Mesendoderm (in vitro differentiated cells): ENCODE results near the gene GADL1.

Experiments used
- DNase-seq: peaks from one replicate; pipeline ENCODE4 v3.0.0; 2013
- H2AK5ac ChIP-seq: 2 replicates; pipeline ENCODE4 v1.6.1; 2013; ENCODE audit warnings: low read length, inconsistent platforms
- H2BK120ac ChIP-seq: 2 replicates; pipeline ENCODE4 v1.6.1; 2013; ENCODE audit warnings: low read depth, mild to moderate bottlenecking, low read length, moderate library complexity, mixed read lengths
- H2BK15ac ChIP-seq: replicated peaks from 2 replicates; pipeline ENCODE4 v1.6.1; 2013; ENCODE audit warnings: low read depth, mild to moderate bottlenecking, moderate library complexity
- H2BK5ac ChIP-seq: 2 replicates; pipeline ENCODE4 v1.6.1; 2013; ENCODE audit warnings: low read length, inconsistent platforms
- H3K18ac ChIP-seq: 2 replicates; pipeline ENCODE4 v1.6.1; 2013; ENCODE audit warnings: mild to moderate bottlenecking, low read length, mixed read lengths
- H3K23ac ChIP-seq: one replicate; pipeline ENCODE4 v1.6.1; 2013; ENCODE audit warnings: low read length
- H3K27ac ChIP-seq: 2 replicates; pipeline ENCODE4 v1.5.1; 2013; ENCODE audit warnings: low read depth, mild to moderate bottlenecking, inconsistent platforms, low read length, moderate library complexity
- H3K27me3 ChIP-seq: 2 replicates; pipeline ENCODE4 v1.6.1; 2013; ENCODE audit warnings: low read length, control low read depth, mild to moderate bottlenecking, inconsistent platforms; ENCODE audit not compliant: insufficient read depth, poor library complexity
- H3K36me3 ChIP-seq: 2 replicates; pipeline ENCODE4 v1.6.1; 2013; ENCODE audit warnings: low read length, inconsistent platforms; ENCODE audit not compliant: control insufficient read depth, insufficient read depth
- H3K4ac ChIP-seq: one replicate; pipeline ENCODE4 v1.6.1; 2013; ENCODE audit warnings: low read depth, mild to moderate bottlenecking, low read length, moderate library complexity
- H3K4me1 ChIP-seq: 2 replicates; pipeline ENCODE4 v1.6.1; 2013; ENCODE audit warnings: low read depth, low read length, inconsistent platforms; ENCODE audit not compliant: control insufficient read depth
- H3K4me2 ChIP-seq: 2 replicates; pipeline ENCODE4 v1.6.1; 2013; ENCODE audit warnings: low read length
- H3K4me3 ChIP-seq: 2 replicates; pipeline ENCODE4 v1.5.1; 2013; ENCODE audit warnings: mild to moderate bottlenecking, low read length
- H3K56ac ChIP-seq: one replicate; pipeline ENCODE4 v1.6.1; 2013; ENCODE audit warnings: low read length
- H3K79me1 ChIP-seq: 2 replicates; pipeline ENCODE4 v1.6.1; 2013; ENCODE audit warnings: low read length, inconsistent platforms
- H3K79me2 ChIP-seq: 2 replicates; pipeline ENCODE4 v1.6.1; 2013; ENCODE audit warnings: mild to moderate bottlenecking, low read length; ENCODE audit not compliant: control insufficient read depth, insufficient read depth
- H3K9ac ChIP-seq: 2 replicates; pipeline ENCODE4 v1.6.1; 2013; ENCODE audit warnings: low read length, inconsistent platforms
- H4K5ac ChIP-seq: one replicate; pipeline ENCODE4 v1.6.1; 2013; ENCODE audit warnings: low read length
- H4K8ac ChIP-seq: one replicate; pipeline ENCODE4 v1.6.1; 2013; ENCODE audit warnings: low read depth, mild to moderate bottlenecking, control low read depth, low read length, moderate library complexity
- WGBS: extraction: QIAGEN DNeasy Blood & Tissue Kit; methylation state at CpG from one replicate; pipeline ENCODE4 v1.1.7; 2013; ENCODE audit warnings: low lambda C conversion rate, missing lambda C conversion rate; ENCODE audit not compliant: insufficient coverage; ENCODE audit errors: extremely low coverage; 5-methylcytosine and 5-hydroxymethylcytosine counted together

GADL1 gene

DNA sequence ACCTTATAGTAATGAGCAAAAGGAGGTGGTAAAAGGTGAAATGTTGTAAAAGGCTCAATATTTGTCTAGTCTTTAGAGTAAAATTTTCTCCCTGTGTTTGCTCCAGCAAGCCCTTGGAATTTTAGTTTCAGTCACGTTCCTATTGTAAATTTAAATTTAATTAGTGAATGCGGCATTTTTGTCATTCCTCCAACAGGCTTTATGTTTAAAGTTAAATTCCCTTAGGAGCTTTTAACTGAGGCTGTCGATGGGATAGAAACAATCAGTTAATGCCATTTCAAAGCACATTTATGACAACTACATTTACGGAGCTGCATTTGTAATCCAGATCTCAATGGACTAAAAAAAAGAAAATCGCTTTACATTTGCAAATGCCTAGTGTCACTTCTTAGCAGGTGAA lies 868 bp upstream of the GADL1 start:
- H3K79me1 ChIP-seq = no peaks in the 10 kb centered on the region
- no peak overlapping the region for H3K27ac ChIP-seq
- H3K9ac ChIP-seq = no peak overlapping the region
- no peak overlapping the region for H3K4ac ChIP-seq
- no peaks in the 10 kb centered on the region for H3K79me2 ChIP-seq
- H2BK5ac ChIP-seq = no peak overlapping the region
- no peak overlapping the region for H2BK15ac ChIP-seq
- no peak overlapping the region for H3K18ac ChIP-seq
- no peak overlapping the region for H3K4me3 ChIP-seq
- H3K4me2 ChIP-seq = no peak overlapping the region
- no CpG with 5 or more reads among the region's 5 CpGs for WGBS
- H3K4me1 ChIP-seq = no peaks in the 10 kb centered on the region
- no peak overlapping the region for H3K23ac ChIP-seq
- no peaks in the 10 kb centered on the region for H3K36me3 ChIP-seq
- no peak overlapping the region for H3K56ac ChIP-seq
- peaks cover 12% of the 10 kb centered on the region for H3K27me3 ChIP-seq
- no peak overlapping the region for H4K8ac ChIP-seq
- no peak overlapping the region for H2AK5ac ChIP-seq
- no peak for DNase-seq
- no peak overlapping the region for H4K5ac ChIP-seq
- H2BK120ac ChIP-seq = no peak overlapping the region

DNA sequence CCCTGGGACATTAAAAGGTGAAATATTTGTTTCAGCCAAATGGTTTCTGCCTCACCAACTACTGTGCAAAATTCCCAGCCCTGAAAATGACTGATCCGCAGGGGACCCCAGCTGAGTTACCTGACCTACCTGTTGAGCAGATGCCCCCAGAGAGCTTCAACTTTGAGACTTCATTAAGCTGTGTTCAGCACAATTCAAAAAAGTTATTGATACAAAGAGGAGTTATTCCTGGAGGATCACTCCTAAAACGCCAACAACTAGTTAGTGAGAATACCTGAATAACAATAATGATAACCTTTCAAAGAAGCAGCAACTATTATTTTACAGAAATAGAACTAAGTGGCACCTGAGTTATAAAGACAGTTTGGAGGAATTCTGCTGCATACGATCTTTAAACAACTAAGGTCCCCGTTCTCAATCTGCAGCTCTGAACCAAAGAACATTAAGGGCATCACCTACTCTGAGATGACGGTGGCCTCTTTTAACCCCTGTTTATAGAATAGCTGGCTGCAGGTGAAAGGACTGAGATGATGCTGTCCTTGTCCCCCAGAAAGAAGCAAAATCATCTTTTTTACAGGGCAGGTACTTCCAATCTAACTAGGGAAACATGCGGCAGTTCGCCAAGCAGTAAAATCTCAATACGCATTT lies 659 bp downstream of the GADL1 start:
- Histone ChIP-seq H2BK120ac (no peak overlapping the region), H3K4me2 (no peak overlapping the region), H3K4ac (no peak overlapping the region), H3K9ac (no peak overlapping the region), H3K56ac (no peak overlapping the region), H3K27ac (no peak overlapping the region), H3K27me3 (peaks cover 12% of the 10 kb centered on the region), H3K79me1 (no peaks in the 10 kb centered on the region), H2BK5ac (no peak overlapping the region), H2BK15ac (no peak overlapping the region), H3K4me3 (no peak overlapping the region), H3K18ac (no peak overlapping the region), H3K79me2 (no peaks in the 10 kb centered on the region), H4K5ac (no peak overlapping the region), H2AK5ac (no peak overlapping the region), H3K4me1 (no peaks in the 10 kb centered on the region), H3K23ac (no peak overlapping the region), H3K36me3 (no peaks in the 10 kb centered on the region), H4K8ac (no peak overlapping the region)
- no peak for DNase-seq
- no CpG with 5 or more reads among the region's 8 CpGs for WGBS

DNA sequence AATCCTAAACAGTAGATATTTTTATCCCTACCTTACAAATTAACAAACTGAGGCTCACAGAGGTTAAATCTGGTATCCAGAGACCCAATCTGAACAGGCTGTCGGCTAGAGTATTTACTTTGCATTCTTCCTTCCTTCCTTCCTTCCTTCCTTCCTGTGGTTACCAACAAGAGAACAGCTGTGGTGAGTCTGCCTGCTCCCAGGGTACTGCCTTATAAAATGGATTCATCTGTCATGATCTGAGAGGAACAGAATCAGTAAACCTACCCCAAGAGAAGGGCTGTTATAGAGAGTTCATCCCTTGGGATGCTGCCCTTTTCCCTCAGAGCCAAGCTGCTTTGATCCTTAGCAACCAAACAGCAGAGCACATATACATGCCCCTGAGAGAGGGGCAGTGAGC lies 3.6 kb downstream of the GADL1 start:
- Histone ChIP-seq H3K9ac (no peak overlapping the region), H2AK5ac (no peak overlapping the region), H3K79me1 (no peaks in the 10 kb centered on the region), H3K4me3 (no peak overlapping the region), H3K18ac (no peak overlapping the region), H3K4me2 (no peak overlapping the region), H4K5ac (no peak overlapping the region), H3K36me3 (no peaks in the 10 kb centered on the region), H2BK5ac (no peak overlapping the region), H2BK15ac (no peak overlapping the region), H3K27ac (no peak overlapping the region), H3K4me1 (no peaks in the 10 kb centered on the region), H3K4ac (no peak overlapping the region), H3K56ac (no peak overlapping the region), H4K8ac (peak overlapping the region; percentile 13), H3K79me2 (no peaks in the 10 kb centered on the region), H3K23ac (no peak overlapping the region), H3K27me3 (peaks cover 12% of the 10 kb centered on the region), H2BK120ac (no peak overlapping the region)
- no CpG with 5 or more reads among the region's 1 CpG for WGBS
- no peak for DNase-seq

GRCh38 chr3:30886888-30887287 lies 7.6 kb downstream of the GADL1 start:
- no peak overlapping the region for H3K4me2 ChIP-seq
- H3K79me2 ChIP-seq = no peaks in the 10 kb centered on the region
- no peak overlapping the region for H2BK15ac ChIP-seq
- no peaks in the 10 kb centered on the region for H3K79me1 ChIP-seq
- H4K8ac ChIP-seq = no peak overlapping the region
- no peak overlapping the region for H3K4ac ChIP-seq
- no peak overlapping the region for H3K4me3 ChIP-seq
- H3K36me3 ChIP-seq = no peaks in the 10 kb centered on the region
- WGBS = no CpG with 5 or more reads among the region's 2 CpGs
- H3K23ac ChIP-seq = no peak overlapping the region
- no peak overlapping the region for H3K56ac ChIP-seq
- no peak for DNase-seq
- H2BK120ac ChIP-seq = no peak overlapping the region
- no peak overlapping the region for H3K18ac ChIP-seq
- no peaks in the 10 kb centered on the region for H3K4me1 ChIP-seq
- H3K27ac ChIP-seq = no peak overlapping the region
- no peak overlapping the region for H2AK5ac ChIP-seq
- H3K27me3 ChIP-seq = no peaks in the 10 kb centered on the region
- H4K5ac ChIP-seq = no peak overlapping the region
- no peak overlapping the region for H3K9ac ChIP-seq
- no peak overlapping the region for H2BK5ac ChIP-seq

GRCh38 chr3:30878862-30879261 lies 15.6 kb downstream of the GADL1 start:
- H3K23ac ChIP-seq = no peak overlapping the region
- H2AK5ac ChIP-seq = no peak overlapping the region
- no peak overlapping the region for H3K56ac ChIP-seq
- no peak overlapping the region for H4K5ac ChIP-seq
- H3K4ac ChIP-seq = no peak overlapping the region
- H2BK5ac ChIP-seq = no peak overlapping the region
- no peak overlapping the region for H4K8ac ChIP-seq
- no peaks in the 10 kb centered on the region for H3K36me3 ChIP-seq
- no CpG with 5 or more reads among the region's 1 CpG for WGBS
- no peak overlapping the region for H3K9ac ChIP-seq
- no peak overlapping the region for H2BK120ac ChIP-seq
- no peak for DNase-seq
- no peak overlapping the region for H2BK15ac ChIP-seq
- no peaks in the 10 kb centered on the region for H3K4me1 ChIP-seq
- no peaks in the 10 kb centered on the region for H3K79me1 ChIP-seq
- no peaks in the 10 kb centered on the region for H3K27me3 ChIP-seq
- H3K18ac ChIP-seq = no peak overlapping the region
- no peak overlapping the region for H3K27ac ChIP-seq
- H3K4me3 ChIP-seq = no peak overlapping the region
- no peaks in the 10 kb centered on the region for H3K79me2 ChIP-seq
- no peak overlapping the region for H3K4me2 ChIP-seq

- Histone ChIP-seq H3K4me3 (no peak overlapping the region), H3K4me1 (no peaks in the 10 kb centered on the region), H3K36me3 (no peaks in the 10 kb centered on the region), H3K79me2 (no peaks in the 10 kb centered on the region), H2AK5ac (no peak overlapping the region), H4K8ac (no peak overlapping the region), H3K18ac (no peak overlapping the region), H3K27me3 (no peaks in the 10 kb centered on the region), H3K56ac (no peak overlapping the region), H3K4ac (no peak overlapping the region), H3K23ac (no peak overlapping the region), H2BK120ac (no peak overlapping the region), H3K9ac (no peak overlapping the region), H3K79me1 (no peaks in the 10 kb centered on the region), H2BK15ac (no peak overlapping the region), H4K5ac (no peak overlapping the region), H3K27ac (no peak overlapping the region), H2BK5ac (no peak overlapping the region), H3K4me2 (no peak overlapping the region)
- WGBS = no CpG with 5 or more reads among the region's 5 CpGs
- DNase-seq = no peak
Observed at GRCh38 chr3:30875505-30875904, 19.0 kb downstream of the GADL1 start.
